ENCODE results near the gene SEMA7A.
A peak's percentile ranks its signal among the peaks of the same experiment; 100 is the strongest.
"Not testable (repeated sequence)": the region's sequence is repeated elsewhere in the genome, so short reads cannot be mapped to it uniquely, and the experiment has no call there.

SEMA7A gene, protein sequence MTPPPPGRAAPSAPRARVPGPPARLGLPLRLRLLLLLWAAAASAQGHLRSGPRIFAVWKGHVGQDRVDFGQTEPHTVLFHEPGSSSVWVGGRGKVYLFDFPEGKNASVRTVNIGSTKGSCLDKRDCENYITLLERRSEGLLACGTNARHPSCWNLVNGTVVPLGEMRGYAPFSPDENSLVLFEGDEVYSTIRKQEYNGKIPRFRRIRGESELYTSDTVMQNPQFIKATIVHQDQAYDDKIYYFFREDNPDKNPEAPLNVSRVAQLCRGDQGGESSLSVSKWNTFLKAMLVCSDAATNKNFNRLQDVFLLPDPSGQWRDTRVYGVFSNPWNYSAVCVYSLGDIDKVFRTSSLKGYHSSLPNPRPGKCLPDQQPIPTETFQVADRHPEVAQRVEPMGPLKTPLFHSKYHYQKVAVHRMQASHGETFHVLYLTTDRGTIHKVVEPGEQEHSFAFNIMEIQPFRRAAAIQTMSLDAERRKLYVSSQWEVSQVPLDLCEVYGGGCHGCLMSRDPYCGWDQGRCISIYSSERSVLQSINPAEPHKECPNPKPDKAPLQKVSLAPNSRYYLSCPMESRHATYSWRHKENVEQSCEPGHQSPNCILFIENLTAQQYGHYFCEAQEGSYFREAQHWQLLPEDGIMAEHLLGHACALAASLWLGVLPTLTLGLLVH

DNA sequence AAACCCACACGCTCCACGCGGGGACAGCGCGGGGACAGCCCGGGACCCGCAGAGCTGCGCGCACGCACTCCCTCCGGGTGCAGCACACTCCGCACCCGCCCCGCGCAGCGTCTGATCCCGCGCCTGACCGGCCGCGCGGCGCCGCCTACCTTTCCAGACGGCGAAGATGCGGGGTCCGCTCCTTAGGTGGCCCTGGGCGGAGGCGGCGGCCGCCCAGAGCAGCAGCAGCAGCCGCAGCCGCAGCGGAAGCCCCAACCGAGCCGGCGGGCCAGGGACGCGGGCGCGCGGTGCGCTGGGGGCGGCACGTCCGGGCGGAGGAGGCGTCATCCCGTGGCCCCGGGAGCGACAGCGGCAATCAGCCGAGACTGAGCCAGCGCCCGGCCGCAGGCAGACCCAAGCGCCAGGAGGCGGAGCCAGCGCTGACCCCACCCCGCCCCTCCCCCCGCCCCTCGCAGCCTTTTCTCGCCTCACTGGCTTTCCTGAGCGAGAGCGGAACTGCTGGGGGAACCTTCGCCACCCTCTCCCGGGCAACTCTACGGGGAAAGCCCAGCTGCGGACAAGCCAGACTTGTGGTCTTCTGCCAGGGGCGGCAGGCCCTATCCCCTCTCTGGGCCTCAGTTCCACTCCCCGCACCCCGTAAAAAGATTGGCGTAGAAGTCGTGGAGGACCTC is at the start of gene SEMA7A:
Gene SEMA7A, minus strand, starts transcription at position 367 of the 671 bp plus-strand sequence. Its CDS starts 40 bp downstream, at position 327.
- peak; percentile 84 to 85 for DNase-seq

DNA sequence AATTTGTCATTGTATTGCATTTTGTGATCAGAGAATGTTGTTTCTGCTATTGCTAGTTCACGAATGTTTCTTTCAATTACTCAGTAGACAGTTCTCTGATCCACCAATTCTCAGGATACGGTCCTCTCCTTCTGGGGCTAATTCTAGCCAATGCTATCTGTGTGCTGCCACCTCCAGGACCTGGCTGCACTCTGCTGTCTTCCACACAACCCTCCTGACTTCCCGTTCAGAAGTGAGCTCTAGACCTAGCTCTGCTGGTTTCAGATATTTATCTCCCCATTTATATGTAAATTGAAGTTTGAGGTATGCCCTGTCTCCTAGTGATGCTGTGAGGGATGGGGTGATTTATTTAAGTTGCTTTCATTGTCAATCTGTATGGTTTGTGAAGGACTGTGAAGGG is 48.9 kb upstream of the SEMA7A start:
- no peak for DNase-seq

DNA sequence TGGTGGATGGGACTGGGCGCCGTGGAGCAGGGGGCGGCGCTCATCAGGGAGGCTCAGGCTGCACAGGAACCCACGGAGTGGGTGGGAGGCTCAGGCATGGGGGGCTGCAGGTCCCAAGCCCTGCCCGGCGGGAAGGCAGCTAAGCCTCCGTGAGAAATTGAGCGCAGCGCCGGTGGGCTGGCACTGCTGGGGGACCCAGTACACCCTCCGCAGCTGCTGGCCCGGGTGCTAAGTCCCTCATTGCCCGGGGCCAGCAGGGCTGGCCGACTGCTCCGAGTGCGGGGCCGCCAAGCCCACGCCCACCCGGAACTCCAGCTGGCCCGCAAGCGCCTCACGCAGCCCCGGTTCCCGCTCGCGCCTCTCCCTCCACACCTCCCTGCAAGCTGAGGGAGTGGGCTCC is 46.6 kb upstream of the SEMA7A start:
- DNase-seq: not testable (repeated sequence)

DNA sequence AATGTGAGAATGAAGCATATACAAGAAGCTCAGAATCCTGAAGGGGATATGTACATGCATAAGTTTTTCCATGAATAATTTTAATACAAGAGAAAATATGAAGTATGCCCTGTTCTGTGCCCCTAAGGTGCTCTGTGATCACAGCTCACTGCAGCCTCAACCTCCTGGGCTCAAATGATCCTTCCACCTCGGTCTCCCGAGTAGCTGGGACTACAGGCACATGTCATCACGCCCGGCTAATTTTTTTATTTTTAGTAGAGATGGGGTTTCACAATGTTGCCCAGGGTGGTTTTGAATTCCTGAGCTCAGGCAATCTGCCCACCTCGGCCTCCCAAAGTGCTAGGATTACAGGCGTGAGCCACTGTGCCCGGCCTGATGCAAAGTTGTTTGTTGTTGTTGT is 37.9 kb upstream of the SEMA7A start:
- DNase-seq: not testable (repeated sequence)

DNA sequence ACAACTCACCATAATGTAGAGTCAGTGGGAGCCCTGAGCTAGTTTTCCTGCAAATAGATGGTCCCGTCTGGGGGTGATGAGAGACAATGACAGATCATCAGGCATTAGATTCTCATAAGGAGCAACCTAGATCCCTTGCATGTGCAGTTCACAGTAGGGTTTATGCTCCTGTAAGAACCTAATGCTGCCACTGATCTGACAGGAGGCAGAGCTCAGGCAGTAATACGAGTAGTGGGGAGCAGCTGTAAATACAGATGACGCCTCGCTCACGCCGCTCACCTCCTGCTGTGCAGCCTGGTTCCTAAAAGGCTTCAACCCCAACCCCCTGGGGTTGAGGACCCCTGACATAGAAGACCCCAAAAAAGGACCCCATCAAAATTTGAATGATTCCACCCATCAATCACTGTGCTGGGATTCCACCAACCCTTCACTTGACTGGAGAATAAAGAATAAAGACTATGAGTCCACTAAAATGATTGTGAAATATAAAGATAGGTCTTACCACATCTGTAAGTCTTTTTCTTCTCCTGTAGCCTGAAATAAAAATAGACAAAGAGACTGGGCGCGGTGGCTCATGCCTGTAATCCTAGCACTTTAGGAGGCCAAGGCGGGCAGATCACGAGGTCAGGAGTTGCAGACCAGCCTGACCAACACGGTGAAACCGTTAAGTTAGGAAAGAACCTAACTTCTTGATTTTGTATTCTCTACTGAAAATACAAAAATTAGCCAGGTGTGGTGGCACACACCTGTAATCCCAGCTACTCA is 37.1 kb upstream of the SEMA7A start:
- no peak for DNase-seq

DNA sequence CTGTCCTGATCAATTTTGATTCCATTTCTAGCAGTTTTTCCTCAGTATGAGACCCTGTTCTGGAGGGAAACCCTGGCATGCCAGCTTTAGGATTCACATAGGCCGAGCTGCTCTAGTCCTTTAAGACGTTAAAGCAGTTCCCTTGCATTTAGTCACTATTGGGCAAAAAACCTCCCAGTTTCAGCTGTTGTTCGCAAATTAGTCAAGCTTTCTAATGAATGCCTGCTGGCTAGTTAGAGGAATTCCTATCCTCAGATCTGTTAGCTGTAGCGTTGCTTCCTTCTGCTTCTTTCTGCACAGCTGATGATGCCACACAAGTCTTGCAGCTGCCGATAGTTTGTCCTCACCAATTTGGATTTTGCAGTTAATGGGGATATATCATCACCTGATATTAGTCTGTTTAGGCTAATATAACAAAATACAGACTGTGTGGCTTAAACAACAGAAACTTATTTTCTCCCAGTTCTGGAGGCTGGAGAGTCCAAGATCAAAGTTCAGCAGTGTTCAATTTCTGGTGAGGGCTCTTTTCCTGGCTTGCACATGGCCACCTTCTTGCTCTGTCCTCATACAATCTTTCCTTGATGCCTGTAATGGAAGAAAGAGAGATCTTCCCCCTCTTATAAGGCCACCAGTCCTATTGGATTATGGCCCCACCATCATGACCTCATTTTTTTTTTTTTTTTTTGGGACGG is 34.7 kb upstream of the SEMA7A start:
- no peak for DNase-seq

DNA sequence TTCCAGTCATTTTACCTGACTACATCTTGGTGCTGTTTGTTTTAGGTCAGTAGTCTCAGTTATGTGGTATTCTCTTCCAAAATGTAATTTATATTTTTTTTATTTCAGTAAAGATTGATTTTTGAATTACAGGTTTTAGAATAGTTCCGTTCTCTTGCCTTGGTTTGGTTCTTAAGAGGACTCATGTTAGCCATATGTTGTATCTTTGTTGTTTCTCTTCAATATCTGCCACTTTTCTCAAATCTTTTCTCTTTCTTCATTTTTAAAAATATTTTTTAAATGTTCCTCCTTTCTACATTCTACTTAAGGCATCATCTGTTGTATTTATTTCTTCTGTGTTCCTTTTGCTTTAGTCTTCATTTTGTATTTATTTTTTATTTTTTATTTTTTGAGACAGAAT is 32.8 kb upstream of the SEMA7A start:
- DNase-seq: no peak

DNA sequence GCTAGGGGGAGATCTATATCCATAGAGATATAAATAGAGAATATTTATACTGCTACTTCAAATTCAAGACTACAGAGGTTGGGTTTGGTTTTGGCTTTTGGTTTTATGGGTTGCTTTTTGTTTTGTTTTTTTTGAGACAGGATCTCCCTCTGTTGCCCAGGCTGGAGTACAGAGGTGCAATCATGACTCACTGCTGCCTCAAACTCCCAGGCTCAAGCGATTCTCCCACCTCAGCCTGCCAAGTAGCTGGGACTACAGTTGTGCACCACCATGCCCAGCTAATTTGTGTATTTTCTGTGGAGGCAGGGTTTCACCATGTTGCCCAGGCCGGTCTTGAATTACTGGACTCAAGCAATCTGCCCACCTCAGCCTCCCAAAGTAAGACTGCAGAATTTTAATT is 31.1 kb upstream of the SEMA7A start:
- DNase-seq: no peak

DNA sequence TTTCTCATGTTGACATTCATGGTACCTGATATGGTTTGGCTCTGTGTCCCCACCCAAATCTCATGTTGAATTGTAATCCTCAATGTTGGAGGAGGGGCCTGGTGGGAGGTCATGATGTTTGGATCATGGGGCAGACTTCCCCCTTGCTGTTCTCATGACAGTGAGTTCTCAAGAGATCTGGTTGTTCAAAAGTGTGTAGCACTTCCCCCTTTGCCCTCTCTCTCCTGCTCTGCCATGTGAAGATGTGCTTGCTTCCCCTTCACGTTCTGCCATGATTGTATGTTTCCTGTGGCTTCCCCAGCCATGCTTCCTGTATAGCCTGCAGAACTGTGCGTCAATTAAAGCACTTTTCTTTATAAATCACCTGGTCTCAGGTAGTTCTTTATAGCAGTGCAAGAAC is 30.5 kb upstream of the SEMA7A start:
- DNase-seq: peak in 1 of 2 donors; percentile 2

DNA sequence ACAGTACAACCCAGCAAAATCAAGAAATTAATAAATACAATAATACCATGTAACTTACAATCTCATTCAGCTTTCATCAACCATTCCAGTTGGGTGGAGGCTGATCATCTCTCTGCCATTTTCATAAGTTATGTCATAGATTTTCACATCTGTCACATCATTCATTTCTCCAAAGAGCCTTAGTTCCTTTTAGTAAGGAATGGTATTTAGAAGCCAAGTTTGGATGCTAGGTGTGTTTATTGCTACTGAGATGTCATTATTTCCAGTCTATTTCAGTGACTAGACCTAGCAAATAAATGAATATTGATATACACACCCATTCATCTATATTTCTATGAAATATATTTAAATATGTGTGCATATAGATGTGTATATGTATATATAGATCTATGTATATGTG is 29.9 kb upstream of the SEMA7A start:
- DNase-seq: no peak

DNA sequence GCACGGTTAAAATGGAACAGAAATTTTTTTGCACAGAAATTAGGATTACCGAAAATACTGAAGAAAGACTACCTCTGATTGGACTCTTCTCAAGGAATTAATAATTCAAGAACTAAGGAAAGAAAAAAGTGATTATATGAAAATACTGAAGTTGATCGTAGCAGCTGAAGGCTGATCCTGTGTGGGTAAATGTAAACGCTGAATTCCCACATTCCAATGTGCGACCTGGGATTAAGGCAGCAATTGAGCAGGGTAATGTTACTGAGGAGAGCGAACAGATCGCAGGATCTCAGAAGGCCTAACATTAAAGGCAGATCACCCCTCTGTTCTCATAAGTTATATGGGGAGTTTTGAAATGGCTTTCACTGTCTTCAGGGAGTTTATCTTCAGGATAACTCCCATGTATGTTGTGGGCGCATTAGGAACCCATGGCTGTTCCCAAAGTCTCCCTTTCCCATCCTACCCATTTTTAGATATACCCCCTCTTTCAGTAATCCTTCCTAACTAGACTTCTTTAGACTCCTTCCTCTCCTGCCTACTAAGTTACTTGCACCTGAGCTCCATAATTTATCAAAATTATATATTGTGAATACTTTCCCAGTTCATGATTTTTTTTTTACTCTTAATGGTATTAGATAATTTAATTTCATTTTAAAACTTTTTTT is 28.2 kb upstream of the SEMA7A start:
- DNase-seq: no peak

DNA sequence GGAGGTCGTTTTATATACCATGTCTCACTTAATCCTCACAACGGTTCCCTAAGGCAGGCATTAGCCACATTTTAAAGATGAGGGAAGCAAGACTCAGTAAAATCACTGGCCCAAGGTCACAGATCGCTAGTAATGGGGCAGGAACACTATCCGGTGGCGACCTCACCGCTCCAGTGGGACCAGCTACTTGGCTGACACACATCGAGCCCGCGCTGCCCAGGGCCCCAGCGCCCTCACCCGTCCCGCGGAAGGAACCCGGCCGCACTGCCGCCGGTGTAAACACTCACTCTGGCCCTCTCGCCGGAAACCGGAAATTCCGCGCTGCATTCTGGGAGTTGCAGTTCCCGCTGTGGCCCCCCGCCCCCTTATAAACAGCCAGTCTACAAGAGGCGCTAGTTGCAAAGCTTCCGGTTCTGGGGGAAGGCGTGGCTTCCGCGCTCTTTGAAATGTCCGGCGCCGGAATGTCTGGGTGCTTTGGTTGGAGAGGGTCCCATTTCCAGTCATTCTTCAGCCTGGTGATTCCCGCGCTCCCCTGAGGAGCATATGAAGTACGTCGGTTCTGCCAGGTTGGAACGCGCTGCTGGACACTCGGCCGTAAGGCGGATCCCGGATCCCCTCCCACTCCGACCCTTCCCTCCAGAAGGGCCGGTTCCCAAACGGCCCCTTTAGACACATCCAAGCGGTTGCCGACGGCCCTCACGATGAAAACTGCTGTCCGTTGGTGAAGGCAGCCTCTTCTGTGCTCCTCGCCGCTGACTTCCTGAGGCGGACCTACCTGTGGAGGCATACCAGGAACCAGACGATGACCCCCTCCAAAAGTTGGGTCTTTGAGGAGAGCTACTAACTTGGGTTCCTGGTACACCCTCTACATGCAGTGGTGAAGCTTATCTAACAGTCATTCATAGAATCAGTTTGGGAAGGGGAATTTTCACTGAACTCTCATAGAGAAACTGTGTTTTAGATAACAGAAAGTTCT is 27.4 kb upstream of the SEMA7A start, which contains the start of gene UBL7:
Gene UBL7, minus strand, starts transcription at position 290 of the 976 bp plus-strand sequence. CDS start 2,293 bp downstream, outside the sequence.
- DNase-seq: peak; percentile 94 to 96

DNA sequence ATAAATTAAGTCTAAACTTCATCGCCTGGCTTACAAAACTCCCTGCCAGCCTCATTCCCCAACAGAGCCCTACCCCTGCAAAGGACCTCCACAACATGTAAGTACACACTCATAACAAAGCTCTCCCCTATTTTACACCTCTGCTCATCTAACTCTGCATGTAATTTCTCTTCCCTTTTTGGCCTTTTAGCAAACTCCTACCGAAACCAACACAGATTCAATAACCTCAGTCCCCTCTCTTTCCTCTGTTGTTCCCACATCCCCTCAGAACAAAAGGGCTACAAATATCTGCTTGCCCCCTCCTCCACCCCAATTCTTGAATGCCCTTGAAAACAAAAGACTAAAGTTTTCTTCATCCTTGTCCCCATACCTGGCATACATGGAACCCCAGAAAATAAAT is 26.5 kb upstream of the SEMA7A start:
- DNase-seq: no peak

DNA sequence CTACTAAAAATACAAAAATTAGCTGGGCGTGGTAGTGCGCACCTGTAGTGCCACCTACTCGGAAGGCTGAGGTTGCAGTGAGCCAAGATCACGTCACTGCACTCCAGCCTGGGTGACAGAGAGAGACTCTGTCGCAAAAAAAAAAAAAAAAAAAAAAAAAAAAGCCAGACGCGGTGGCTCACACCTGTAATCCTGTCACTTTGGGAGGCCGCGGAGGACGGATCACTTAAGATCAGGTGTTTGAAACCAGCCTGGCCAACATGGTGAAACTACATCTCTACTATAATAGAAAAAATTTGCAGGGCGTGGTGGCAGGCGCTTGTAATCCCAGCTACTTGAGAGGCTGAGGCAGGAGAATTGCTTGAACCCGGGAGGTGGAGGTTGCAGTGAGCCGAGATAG is 26.0 kb upstream of the SEMA7A start:
- DNase-seq: not testable (repeated sequence)

DNA sequence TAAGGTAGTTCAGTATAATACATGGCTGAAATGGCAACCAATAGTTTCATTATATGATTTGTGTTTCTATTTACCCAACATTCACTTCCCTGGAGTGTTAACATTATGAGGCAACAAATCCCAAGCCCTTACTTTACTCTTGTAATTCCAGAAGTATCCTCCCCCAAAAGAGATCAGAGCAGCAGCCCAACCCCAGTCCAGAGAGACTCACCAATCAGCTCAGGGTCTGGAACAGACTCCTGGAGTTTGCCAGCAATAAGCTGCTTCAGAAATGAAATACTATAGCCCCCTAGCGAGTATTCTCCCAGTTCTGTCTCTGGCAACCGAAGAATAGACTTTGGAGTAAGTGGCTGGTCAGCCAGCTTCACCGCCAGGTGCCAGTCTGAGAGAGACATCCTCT is 24.7 kb upstream of the SEMA7A start:
- no peak for DNase-seq

DNA sequence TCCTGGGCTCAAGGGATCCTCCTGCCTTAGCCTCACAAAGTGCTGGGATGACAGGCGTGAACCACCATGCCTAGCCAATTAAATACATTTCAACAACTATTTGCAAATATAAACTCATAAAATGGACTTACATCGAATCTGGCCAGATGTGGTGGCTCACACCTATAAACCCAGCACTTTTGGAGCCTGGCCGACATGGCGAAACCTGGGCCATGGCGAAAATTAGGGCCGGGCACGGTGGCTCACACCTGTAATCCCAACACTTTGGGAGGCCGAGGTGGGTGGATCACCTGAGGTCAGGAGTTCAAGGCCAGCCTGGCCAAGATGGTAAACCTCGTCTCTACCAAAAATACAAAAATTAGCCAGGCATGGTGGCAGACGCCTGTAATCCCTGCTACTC is 23.3 kb upstream of the SEMA7A start:
- not testable (repeated sequence) for DNase-seq

DNA sequence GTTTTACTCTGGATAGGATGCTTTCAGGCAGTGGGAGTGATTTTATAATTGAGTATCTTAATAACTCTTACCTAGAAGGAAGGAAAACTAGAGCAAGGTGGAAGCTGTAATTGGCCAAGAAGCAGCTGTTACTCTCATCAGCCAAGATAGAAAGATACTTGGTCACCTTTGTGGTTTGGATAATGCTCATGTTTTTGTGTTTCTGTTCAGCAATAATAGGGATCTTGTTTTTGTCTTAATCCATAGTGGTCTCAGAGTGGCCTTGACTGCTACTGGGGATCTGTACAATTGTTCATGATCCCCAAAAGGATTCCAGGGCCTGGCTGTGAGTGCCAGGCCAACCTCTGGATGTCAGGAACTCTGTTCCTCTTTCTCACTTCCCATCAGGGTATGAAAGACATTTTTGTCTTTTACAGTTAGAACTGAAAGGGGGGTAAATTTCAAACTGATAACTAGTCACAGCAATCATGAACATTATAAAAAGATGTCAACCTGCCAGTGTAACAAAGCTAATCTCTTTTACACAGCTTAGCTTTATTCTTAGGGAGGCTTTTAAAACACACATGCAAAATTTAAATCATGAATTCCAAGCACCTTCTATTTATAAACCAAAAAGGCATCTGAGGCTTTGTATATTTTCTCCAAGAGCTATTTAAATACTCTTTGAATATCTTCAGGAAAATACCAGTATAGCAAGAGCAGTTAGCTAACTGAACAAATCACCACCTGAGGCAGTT is 21.2 kb upstream of the SEMA7A start:
- DNase-seq: no peak

DNA sequence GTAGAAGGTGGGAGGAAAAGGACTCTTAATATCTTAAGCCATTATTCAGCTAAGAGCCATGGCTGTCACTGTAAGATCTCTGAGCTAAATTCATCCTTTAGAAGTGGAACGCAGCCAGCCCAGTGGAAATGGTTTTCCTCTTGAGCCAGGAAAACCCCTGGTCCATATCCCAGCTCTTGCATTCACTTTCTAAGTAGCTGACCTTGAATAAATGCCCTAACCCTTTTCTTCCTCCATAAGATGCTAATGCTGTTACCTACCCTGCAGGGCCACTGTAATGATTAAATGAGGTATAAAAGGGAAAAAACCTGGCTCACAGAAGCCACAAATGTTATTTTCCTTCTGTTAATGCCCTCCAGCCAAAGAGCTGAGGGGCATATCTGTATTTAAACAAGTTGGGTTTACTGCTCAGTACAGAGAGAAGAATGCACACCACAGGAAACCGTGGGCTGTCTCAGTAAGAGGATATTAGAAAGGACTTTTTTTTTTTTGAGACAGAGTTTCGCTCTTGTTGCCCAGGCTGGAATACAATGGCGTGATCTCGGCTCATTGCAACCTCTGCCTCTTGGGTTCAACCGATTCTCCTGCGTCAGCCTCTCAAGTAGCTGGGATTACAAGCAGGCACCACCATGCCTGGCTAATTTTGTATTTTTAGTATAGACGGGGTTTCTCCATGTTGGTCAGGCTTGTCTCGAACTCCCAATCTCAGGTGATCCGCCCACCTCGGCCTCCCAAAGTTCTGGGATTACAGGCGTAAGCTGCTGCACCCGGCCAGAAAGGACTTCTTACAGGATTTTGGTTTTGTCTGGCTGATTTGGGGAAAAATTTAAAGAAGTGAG is 20.4 kb upstream of the SEMA7A start:
- no peak for DNase-seq
